Mucosa of descending colon (tissue), 3 donors: ENCODE data around the gene EFCC1. TPM values are rescaled to one million over a fixed set of nuclear protein-coding genes. Genes with fewer than 3 reads are reported as not detected.
"Not testable (repeated sequence)": the region's sequence is repeated elsewhere in the genome, so short reads cannot be mapped to it uniquely, and the experiment has no call there.

Experiments
- ATAC-seq: fragments of 200-7000 bp; cut with Tn5 transposase; one replicate; pipeline ENCODE4 v1.9.1; 2020; ENCODE audit warnings: mild to moderate bottlenecking, moderate library complexity
- DNase-seq, 3 donors: peaks; one replicate each; pipeline ENCODE4 v3.0.0-alpha.2; 2020
- H3K36me3 ChIP-seq: fragments of 200-600 bp; one replicate; pipeline ENCODE4 v1.8.0; 2021; ENCODE audit warnings: low read depth, mild to moderate bottlenecking
- H3K4me1 ChIP-seq: fragments of 200-600 bp; one replicate; pipeline ENCODE4 v1.8.0; 2021; ENCODE audit warnings: low read depth, mild to moderate bottlenecking
- H3K4me3 ChIP-seq: fragments of 200-600 bp; one replicate; pipeline ENCODE4 v1.8.0; 2021; ENCODE audit warnings: mild to moderate bottlenecking
- H3K9me3 ChIP-seq: fragments of 200-600 bp; one replicate; pipeline ENCODE4 v1.8.0; 2021; ENCODE audit warnings: mild to moderate bottlenecking
- intact Hi-C, 2 donors: fragments of 100-400 bp; cut with DNase I in 1 of 2; cut with micrococcal nuclease in 1 of 2; formaldehyde crosslinking; loops; one replicate each; pipeline versions ENCODE4 v1.11.0 to v1.11.1; 2022; cut with DNase I, micrococcal nuclease
- total RNA-seq, 3 donors: library from RNA; stranded (reverse); fragmentation: NEBNext Ultra II Directional in 2 of 3; extraction: Animal tissue kit (Norgen Biotek cat#: 25700) in 2 of 3; gene quantifications; one replicate each; pipeline versions ENCODE4 v1.2.1 to v1.2.4, GENCODE V29; 2021 to 2023
- TF ChIP-seq, protein P1 (sequence below): fragments of 200-600 bp; IDR thresholded peaks from one replicate; pipeline ENCODE4 v1.8.0; 2022; ENCODE audit warnings: antibody characterized with exemption, mild to moderate bottlenecking
- donor health status: DM: no; HTN: no; CAD: no; lungs with moderate emphysema.
- donor health status: DM: no; HTN: no; CAD: no.
- donor health status: DM: no; HTN: yes; CAD: no.

The EFCC1 gene
- total RNA-seq, 3 donors from 2014 or later: 1.8 to 12.0 (median 3.6) TPM

DNA sequence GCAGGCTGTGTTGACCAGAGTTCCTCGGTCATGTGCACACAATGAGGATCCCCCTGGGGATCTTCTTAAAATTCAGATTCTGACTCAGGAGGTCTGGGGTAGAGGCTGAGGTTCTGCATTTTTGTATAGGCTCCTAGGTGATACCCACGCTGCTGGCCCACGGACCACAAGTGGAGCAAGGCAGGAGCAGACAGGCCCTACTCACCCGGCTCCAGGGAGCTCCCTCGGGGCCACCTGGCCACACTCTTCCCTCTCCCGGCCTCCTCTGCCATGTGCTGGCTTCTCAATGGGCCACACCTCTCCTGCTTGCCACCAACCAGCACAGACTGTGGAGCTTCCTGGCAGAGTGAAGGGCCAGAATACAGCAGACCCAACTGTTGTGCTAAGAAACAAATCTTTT lies 83.4 kb downstream of the EFCC1 start:
- TF ChIP-seq, protein P1, sequence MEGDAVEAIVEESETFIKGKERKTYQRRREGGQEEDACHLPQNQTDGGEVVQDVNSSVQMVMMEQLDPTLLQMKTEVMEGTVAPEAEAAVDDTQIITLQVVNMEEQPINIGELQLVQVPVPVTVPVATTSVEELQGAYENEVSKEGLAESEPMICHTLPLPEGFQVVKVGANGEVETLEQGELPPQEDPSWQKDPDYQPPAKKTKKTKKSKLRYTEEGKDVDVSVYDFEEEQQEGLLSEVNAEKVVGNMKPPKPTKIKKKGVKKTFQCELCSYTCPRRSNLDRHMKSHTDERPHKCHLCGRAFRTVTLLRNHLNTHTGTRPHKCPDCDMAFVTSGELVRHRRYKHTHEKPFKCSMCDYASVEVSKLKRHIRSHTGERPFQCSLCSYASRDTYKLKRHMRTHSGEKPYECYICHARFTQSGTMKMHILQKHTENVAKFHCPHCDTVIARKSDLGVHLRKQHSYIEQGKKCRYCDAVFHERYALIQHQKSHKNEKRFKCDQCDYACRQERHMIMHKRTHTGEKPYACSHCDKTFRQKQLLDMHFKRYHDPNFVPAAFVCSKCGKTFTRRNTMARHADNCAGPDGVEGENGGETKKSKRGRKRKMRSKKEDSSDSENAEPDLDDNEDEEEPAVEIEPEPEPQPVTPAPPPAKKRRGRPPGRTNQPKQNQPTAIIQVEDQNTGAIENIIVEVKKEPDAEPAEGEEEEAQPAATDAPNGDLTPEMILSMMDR: no peak
- H3K9me3 ChIP-seq: no peaks in the 10 kb centered on the region
- H3K4me1 ChIP-seq: peaks cover 2% of the 10 kb centered on the region
- intact Hi-C loops: no loop called here
- no peaks in the 10 kb centered on the region for H3K36me3 ChIP-seq
- no peak overlapping the region for H3K4me3 ChIP-seq
- DNase-seq: no peak
- ATAC-seq: no peak

DNA sequence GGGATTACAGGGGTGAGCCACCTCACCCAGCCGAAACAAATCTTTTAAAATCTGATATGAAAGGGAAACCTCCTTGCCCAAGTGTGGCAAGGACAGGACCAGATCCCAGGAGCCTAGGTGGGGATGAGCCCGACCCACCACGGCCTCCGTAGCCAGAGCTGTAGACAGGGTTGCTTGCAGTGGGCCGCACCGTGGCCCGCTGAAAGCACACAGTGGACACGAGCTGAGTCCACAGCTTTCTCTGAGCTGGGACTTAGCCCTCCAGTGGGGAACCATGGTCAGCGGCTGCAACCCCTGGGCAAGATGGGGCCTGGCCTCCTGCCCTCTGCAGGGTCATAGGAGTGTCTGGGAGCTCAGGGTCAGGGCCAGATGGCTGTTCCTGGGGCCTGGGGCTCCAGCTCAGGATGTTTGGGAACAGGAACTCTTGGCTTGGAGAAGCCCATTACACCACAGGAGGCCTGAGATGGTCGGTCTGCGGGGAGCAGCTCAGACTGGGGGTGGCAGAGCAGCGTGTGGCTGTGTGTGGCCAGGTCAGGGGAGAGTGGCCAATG lies 84.1 kb downstream of the EFCC1 start:
- Histone ChIP-seq H3K4me1 (peaks cover 2% of the 10 kb centered on the region), H3K4me3 (no peak overlapping the region), H3K9me3 (no peaks in the 10 kb centered on the region), H3K36me3 (no peaks in the 10 kb centered on the region)
- ATAC-seq (no peak), DNase-seq (no peak)
- TF ChIP-seq, protein P1: no peak
- intact Hi-C loops: no loop called here

DNA sequence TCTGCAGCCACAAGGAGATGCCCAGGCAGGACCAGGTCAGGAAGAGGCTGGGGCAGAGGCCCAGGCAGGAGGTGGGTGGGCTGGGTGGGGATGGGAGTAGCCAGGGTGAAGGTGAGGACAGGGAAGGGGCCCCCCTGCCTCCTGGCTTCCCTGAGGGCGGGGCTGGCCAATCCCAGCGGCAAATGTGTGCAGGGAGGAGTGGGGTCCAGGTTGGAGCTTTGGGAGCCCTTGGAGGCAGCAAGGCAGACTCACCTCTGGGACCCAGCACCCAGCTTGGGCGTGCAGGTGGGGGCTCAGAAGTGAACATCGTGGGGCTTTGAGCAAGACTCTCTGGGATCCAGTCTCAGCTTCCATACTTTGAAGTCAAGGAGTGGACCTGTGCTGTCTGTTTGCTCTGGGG lies 84.7 kb downstream of the EFCC1 start:
- Histone ChIP-seq H3K36me3 (no peaks in the 10 kb centered on the region), H3K4me3 (no peak overlapping the region), H3K4me1 (peaks cover 2% of the 10 kb centered on the region), H3K9me3 (no peaks in the 10 kb centered on the region)
- no peak for DNase-seq
- ATAC-seq: no peak
- TF ChIP-seq, protein P1: no peak
- intact Hi-C loops: no loop called here

DNA sequence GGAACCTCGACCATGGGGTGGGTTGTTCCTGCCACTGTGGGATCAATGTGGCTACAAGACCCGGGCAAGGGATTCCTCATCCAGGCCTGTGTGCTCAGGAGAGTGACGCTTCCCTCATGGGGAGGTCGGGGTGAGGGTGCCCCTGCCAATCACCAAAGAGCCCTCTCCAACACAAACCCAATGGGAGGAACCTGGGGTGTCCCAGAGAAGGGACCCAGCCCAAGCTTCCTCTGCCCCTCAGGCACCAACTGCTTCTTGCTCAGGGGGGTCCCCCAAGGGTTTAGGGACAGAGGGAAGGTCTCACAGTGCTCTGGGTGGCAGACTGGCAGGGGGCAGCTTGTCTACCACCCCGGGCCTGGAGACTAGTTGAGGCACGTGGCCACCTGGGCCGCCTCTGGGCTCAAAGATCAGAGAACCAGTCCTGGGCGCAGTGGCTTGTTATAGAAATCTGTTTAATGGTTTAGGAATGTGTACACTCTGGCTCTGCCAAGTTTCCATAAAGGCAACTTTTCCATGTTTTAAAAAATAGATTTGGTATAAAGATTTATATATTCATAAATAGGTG lies 86.1 kb downstream of the EFCC1 start:
- Histone ChIP-seq H3K4me1 (peaks cover 2% of the 10 kb centered on the region), H3K9me3 (no peaks in the 10 kb centered on the region), H3K36me3 (no peaks in the 10 kb centered on the region), H3K4me3 (no peak overlapping the region)
- DNase-seq: peak in 2 of 3 donors; percentile 24 to 42
- peak; percentile 8 for ATAC-seq
- TF ChIP-seq, protein P1: no peak
- intact Hi-C loops: no loop called here

DNA sequence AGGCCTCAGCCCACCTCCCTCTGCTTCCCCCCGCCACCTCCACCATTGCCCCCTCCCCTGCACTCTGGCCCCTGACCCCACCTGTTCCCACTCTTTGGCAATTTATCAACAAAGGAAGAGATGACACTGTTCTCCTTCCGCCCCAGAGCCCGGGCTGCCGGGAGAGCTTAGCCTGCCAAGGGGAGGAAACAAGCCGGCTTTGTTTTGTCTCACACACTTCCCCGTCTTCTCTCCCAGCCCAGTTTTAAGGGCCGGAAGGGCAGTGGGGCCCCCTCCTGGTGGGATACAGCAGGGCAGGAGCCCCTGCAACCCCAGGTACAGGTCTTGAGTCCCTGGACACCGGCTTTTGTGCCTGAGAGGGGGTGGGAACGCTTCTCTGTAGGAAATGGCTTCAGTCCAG lies 86.8 kb downstream of the EFCC1 start:
- H3K4me3 ChIP-seq, H3K9me3 ChIP-seq, H3K4me1 ChIP-seq, H3K36me3 ChIP-seq, intact Hi-C loops: not testable (repeated sequence)
- ATAC-seq (peak; percentile 94), DNase-seq (peak in 2 of 3 donors; percentile 51 to 71)

DNA sequence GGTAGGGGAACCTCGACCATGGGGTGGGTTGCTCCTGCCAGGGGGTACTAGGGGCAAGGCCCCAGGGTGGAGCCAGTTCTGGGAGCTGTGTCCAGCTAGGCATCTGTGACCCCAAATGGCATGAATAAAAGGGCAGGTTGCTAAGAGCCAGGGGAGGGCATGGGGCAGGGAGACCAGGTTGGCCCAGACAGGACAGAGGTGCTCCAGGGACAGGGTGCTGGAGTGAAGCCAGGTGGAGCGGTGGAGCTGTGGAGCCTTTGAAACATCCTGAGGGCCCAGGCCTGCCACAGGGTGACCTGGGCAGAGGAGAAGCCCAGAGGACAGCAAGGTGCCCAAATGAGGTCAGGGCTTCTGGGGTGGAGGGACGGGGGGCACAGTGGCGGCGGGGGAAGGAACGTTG lies 87.2 kb downstream of the EFCC1 start:
- H3K4me3 ChIP-seq, DNase-seq, H3K36me3 ChIP-seq, H3K4me1 ChIP-seq, intact Hi-C loops, H3K9me3 ChIP-seq: not testable (repeated sequence)
- ATAC-seq: peak; percentile 9

Other genes starting within 250 kb of the EFCC1 start
- gene ACAD9, start 121.7 kb upstream of the EFCC1 start, total RNA-seq: 10 to 100 TPM; 42.7 to 43.9 (median 43.8) TPM
- 1 to 10 TPM; 1.1 to 1.5 (median 1.3) TPM for gene CFAP92, start 7.2 kb upstream of the EFCC1 start, total RNA-seq
- under 1 TPM in 1 of 3 donors, not detected in 2; 0.90 TPM for gene GP9, start 59.5 kb downstream of the EFCC1 start, total RNA-seq
- gene RAB43, start 120.5 kb downstream of the EFCC1 start, total RNA-seq: 10 to 100 TPM; 17.4 to 32.0 (median 30.5) TPM
- 10 to 100 TPM; 24.2 to 37.5 (median 28.9) TPM for gene ISY1, start 159.8 kb downstream of the EFCC1 start, total RNA-seq
- 100 to 1,000 TPM; 223 to 353 (median 234) TPM for gene CNBP, start 182.6 kb downstream of the EFCC1 start, total RNA-seq
- gene COPG1, start 248.3 kb downstream of the EFCC1 start, total RNA-seq: 100 to 1,000 TPM; 157 to 274 (median 228) TPM